Stimulated activated CD4-positive, alpha-beta T cell treated with anti-CD3 and anti-CD28 coated beads, TNF-alpha, amount 100 ng/mL, for 24 hours (primary cell): ENCODE data around the gene DENND2A.
"Not testable (repeated sequence)": the region's sequence is repeated elsewhere in the genome, so short reads cannot be mapped to it uniquely, and the experiment has no call there.

Experiments
- DNase-seq, 3 experiments: peaks; one replicate each; pipeline ENCODE4 v3.0.0-alpha.2; 2020; ENCODE audit warnings: low read depth in 3 of 3

Gene DENND2A

DNA sequence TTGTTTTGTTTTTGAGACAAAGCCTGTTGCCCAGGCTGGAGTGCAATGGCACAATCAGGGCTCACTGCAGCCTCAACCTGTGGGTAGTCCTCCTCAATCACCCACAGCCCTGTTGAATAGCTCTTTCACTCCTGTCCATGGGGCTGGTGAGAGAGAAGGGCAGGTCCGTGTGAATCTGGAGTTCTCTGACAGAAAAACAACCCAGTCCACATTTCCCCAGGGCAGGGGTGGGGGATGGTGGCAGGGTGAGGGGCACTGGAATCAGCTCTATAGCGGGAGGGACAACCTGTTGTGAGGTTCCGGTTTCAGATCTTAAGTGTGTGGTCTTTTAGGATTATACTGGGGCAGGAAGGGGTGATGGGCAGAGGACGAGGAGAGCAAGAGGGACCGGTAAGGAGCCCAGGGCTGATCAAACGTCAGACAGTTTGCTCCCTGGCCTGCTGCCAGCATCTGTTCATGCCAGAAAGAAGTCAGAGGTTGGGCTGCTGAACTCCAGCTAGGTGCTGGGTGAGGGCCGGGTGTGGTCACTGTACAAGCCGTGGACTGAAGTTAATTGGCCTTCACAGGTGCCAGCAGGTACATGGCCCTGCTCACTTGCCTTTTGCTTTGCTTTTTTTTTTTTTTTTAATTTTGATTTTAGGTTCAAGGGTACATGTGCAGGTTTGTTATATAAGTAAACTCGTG, 128.2 kb downstream of the DENND2A start:
- no peak for DNase-seq

DNA sequence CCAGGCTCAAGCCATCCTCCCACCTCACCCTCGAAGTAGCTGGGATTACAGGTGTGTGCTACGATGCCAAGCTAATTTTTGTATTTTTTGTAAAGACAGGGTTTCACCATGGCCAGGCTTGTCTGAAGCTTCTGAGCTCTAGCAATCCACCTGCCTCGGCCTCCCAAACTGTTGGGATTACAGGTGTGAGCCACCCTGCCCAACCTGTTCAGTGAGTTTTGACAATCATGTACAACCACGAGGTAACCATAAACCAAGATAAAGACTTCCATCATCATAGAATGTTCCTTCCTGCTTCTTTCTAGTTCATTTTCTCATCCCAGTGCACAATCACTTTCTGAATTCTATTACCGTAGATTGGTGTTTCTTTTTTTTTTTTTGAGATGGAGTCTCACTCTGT, 130.8 kb downstream of the DENND2A start:
- DNase-seq = no peak

DNA sequence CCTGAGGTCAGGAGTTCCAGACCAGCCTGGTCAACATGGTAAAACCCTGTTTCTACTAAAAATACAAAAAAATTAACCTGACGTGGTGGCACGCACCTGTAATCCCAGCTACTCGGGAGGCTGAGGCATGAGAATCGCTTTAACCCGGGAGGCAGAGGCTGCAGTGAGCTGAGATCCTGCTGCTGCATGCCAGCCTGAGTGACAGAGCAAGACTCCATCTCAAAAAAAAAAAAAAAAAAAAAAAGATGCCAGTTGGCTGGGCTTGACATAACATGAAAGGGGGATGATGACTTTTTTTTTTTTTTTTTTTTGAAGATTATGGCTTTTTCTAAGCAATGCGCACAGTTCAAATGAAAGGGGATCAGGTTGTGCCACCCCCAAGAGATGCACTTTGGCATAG, 133.1 kb downstream of the DENND2A start:
- not testable (repeated sequence) for DNase-seq

DNA sequence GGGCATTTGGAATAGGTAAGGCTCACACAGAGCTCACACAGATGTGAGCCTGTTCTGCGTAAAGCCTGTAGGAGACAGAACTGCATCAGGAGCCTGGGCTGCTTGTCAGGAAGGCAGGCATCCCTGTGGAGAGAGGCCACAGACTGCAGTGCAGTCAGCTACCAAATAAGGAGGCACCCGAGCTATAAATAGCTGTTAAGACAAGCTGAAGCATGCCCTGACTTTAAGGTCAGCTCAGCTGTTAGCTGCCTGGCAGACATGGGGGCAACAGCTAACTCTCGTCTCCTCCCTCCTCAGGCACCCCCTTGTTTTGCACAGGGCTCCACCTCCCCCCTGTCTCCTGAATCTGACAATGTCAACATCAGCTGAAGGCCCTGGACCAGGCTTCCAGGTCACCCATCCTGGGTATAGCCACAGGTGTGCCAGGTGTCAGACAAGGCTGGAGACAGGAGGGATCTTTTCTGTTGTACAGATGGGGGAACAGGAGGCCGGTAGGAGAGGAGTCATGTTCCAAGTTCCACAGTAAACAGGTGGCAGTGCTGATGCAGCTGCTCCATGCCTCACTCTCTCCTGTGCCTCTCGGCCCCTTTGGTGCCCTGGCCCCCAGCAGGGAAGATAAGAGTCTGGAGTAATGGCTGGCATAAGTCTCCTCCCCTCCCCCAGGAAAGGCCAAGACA, 133.7 kb downstream of the DENND2A start:
- DNase-seq = no peak

DNA sequence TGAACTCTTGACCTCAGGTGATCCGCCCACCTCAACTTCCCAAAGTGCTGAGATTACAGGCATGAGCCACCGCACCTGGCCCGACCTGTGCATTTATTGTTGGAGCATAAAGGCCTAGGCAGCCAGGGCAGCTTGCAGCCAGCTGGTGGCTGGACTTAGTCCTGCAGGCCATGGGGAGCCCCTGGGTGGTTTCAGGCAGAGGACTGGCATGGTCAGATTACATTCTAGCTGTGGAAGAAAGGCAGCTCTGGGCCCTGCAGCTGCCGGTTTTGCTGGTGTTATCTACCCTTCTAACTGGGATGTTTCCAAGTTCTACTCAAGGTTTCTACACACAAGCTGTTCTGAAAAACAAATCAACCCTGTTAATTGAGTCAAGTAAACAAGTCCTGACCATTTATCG, 138.6 kb downstream of the DENND2A start:
- no peak for DNase-seq

DNA sequence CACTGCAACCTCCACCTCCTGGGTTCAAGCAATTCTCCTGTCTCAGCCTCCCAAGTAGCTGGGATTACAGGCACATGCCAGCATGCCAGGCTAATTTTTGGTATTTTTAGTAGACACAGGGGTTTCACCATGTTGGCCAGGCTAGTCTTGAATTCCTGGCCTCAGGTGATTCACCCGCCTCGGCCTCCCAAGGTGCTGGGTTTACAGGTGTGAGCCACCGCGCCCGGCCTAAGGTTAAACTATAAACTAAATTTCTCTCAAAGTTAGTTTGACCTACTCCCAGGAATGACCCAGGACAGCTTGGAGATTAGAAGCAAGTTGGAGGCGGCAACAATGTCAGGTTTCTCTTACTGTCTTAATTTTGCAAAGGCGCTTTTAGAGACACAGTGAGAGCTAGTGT, 142.8 kb downstream of the DENND2A start:
- not testable (repeated sequence) for DNase-seq

DNA sequence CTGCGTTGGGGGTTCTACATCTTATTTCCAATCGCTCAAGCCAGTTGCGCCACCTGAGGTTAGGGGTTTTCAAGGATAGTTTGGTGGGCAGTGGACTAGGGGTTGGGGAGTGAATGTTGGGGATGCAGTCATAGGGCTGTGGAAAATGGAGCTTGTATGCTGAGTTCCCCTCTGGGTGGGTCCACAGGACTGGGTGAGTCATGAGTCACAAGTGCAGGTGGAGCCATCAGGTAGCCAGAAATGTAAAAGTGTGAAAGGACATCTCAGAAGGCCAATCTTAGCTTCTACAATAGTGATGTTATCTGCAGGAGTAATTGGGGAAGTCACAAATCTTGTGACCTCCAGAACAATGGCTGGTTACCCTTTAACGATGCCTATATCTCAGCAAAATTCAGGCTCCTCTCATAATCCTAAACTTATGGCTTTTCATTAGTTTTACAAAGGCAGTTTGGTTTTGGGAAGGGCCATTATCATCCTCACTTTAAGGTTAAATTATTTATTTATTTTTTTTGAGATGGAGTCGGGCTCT, 143.3 kb downstream of the DENND2A start:
- no peak for DNase-seq

DNA sequence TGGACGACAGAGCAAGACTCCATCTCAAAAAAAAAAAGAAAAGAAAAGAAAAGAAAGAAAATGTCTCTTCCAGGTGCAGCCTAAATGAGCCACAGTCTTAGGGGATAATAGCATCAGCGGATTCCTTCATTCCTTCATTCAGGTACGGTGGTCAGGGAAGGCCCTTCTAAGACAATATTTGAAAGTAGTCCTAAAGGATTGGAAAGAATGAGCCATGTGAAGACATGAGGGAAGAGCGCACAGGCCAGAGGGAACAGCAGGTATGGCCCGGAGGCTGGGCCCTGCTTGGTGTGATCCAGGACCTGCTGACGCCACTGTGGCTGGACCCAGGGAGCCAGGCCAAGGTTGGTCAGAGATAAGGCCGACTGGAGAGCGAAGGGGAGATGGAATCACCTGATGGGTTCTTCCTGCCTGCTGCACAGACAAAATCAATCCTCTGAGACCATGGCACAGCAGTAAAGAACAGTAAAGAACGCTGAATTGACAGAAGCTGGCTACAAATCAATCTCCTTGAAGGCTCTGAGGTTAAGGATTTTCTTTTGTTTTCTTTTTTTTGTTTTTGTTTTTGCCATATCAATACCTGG, 145.0 kb downstream of the DENND2A start:
- no peak for DNase-seq

DNA sequence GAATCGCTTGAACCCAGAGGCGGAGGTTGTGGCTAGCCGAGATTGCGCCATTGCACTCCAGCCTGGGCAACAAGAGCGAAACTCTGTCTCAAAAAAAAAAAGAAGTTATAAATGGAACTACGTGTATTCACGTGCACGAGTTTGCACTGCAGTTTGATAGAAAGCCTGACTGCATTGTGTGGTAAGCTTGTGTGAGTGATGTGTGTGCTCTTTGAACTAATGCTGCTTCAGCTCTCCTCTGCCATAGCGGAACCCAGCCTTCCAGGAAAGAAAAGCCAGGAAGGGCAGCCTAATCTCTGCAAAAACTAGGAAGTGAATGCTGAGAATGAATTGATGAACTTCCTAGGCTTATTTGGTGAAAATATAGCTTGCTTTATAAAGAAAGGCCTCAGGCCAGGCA, 145.7 kb downstream of the DENND2A start:
- DNase-seq = no peak

DNA sequence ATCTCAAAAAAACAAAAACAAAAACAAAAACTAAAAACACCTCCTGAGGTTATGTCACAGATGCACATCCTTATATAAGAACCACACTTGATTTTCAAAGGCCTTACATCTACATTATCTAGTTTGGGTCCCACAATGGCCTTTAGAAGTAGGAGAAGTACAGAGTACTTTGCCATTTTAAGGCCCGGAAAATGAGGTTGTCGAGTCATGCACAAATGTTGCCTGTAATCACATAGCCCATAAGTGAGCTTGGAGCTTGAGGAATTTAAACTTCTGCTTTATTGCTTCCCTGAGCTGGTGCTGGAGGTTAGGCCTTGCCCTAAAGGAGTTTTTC, 151.6 kb downstream of the DENND2A start:
- no peak for DNase-seq

DNA sequence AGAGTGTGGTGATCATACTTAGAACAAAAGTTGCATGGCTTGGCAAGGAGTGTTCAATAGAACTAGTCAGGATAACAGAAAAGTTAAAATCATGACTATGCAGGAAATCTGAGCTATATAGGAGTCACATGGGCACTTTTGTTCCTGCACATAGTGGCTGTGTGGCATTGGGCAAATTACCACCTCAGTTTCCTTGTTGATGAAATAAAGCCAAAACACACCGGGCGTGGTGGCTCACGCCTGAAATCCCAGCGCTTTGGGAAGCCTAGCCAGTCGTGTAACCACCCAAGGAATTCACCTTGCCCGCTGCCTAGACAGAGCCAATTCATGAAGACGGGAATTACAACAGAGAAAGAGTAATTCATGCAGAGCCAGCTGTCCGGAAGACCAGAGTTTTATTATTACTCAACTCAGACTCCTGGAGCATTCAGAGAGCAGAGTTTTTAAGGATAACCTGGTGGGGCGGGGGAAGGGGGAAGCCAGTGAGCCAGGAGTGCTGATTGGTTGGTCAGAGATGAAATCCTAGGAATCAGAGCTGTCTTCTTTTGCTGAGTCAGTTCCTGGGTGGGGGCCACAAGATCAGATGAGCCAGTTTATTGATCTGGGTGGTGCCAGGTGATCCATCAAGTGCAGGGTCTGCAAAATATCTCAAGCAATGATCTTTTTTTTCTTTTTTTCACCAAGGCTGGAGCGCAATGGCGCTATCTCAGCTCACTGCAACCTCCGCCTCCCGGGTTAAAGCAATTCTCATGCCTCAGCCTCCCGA, 154.9 kb downstream of the DENND2A start:
- DNase-seq = no peak

DNA sequence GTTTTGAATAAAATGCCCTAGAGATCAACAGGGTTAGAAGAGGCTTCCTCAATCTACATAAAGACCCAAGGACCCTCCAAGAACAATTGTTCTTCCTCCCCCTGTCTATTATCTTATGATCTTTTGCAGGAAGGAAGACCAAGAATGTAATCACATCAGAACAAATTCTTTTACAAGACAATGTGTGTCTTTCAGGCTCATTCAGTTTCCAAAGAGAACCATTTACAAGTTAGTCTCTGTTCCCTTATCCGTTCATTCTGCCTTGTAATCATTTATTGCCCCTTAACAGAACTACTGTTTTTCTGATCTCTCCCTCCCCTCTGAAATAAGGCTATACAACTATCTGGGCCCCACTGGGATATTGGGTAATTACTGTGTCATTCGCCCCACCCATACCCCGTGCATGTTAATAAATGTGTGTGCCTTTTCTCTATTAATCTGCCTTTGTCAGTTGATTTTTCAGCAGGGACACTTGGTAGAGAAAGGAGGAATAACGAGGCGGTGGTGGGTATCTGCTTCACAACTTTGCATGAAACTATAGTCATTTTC, 155.6 kb downstream of the DENND2A start:
- no peak for DNase-seq

DNA sequence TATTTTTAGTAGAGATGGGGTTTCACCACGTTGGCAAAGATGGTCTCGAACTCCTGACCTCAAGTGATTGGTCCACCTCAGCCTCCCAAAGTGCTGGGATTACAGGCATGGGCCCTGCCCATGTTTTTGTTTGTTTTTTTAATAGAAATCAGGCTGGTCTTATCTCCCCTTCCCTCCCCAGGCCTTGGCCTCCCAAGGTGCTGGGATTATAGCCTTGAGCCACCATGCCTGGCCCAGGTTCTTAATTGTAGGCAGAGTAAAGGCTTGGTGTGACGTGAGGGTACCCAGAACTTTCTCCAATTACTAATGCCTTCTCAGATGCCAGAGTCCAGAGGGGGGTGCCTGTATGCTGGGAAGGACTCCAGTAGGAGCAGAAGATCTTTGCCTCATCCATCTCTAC, 156.1 kb downstream of the DENND2A start:
- DNase-seq = no peak

DNA sequence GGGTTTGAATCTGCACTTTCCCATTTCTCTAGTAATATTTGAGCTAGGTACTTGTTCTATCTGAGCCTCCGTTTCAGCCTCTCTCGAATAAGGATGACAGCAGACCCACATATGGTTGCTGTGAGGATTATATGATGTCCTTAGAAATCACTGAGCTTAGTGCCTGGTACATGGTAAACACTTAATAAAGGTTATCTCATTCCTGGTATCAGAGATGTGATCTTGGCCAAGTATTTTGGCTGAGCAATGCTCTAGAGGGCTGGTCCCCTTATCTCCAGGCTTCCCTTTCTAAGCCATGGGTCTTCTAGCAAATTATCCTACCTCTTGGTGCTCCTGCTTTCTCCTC, 160.9 kb downstream of the DENND2A start:
- no peak for DNase-seq

DNA sequence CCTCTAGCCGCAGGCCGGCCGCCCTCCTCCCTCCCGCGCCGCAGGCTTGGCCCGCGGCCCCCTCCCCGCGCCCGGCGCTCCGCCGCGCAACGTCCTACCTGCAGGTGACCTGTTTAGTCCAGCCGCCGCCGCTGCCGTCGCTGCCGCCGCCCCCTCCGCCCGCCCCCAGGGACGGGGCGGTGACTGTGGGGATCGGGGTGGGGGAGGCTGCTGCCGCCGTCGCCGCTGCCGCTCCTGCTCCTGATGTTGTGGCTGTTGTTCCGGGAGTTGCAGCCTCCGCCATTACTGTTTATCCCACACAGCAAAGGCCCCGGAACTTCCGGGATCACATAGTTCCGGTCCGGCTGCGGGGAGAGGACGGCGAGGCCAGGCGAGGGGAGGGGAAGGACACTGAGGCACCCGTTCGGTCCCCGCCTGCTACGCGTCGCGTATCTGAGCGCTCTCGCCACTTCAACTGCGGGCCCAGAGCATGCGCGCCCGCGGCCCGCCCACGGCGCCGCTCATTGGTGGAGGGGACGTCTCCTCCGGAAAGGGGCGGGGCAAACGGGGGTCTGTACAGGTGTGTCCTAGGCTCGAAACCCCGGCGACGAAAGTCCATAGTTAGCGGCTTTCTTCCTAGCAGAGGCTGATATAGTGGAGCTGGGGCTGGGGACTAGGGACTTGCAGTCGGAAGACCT, 161.4 kb downstream of the DENND2A start, which contains the start of gene MKRN1:
Gene MKRN1, minus strand, starts transcription at position 444 of the 677 bp plus-strand sequence. Its CDS starts 161 bp downstream, at position 283.
- peak; percentile 87 to 94 (median 88) for DNase-seq

DNA sequence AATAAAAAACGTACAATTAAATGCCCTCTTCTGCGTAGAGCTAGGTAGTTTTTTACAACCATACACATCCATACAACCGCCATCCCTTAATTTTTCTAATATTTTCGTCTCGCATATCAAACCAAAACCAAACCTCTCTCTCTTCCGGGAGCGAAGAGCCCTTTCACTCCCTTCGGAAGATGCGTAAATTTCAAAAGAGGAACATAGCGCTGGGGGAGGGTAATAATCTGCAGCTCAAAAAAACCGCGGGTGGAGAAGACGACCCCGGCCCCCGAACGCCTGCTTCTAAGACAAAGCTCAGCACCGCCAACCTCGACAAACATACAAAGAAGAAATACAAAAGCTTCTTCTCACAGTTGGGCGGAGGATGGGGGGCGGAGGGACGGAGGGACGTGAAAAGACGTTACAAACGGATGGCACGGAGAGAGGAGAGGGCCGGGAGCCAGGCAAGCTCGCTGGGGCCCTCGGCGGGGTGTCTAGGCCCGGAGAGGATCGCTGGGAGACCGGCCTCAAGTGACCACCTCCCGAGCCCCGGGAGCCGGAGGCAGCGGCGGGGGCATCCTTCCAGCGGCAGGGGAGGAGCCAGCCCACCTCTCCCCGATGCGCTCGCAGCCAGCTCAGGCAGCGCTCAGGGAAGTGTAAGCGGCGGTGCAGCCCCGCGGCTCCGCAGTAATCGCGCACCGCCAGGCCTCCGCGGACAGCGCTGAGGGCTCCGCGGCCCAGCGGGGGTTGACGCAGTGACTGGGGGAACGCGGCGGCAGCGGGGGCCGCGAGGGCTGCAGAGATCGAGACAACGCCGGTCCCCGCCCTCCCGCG, 162.2 kb downstream of the DENND2A start:
- peak; percentile 14 to 25 (median 19) for DNase-seq

DNA sequence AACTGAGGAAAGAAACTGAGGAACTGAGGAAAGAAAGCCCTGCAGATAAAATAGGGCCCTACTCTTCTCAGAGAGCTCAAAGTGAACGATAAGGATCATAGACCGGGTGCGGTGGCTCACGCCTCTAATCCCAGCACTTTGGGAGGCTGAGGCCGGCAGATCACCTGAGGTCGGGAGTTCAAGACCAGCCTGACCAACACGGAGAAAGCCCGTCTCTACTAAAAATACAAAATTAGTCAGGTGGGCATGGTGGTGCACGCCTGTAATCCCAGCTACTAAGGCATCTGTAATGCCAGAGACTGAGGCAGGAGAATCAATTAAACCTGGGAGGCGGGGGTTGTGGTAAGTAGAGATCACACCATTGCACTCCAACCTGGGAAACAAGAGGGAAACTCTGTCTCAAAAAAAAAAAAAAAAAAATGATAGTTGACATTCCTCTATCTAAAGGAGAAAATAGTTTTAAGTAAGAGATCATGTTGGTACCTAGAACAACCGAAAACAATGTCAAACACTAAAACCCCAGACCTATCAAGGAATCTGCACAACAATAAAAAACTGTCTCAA, 163.8 kb downstream of the DENND2A start:
- no peak for DNase-seq

DNA sequence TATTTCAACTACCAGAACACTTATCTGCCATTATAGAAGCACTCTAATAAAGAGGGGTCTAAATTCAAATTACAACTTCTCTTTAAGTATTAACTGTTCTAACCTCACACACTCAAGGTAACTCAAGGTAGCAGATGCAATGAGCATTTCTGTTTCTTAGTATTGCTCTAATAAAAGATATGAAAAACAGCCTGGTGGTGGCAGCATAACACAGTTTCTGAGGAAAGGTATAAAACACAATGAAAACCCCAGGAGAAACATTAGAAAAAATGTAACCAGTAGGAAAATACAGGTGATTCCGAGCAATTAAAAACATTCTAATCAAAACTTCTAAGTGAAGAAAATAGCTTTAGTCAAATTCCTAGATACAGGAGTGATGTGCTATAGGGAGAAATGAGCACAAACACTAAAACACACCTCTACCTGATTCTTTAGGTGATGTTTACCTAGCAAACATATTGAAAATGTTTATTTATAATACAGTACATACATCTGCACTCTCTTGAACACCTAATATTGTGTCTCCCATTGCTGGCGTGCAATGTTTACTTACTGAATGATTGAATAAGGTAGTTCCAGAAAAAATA, 164.8 kb downstream of the DENND2A start:
- DNase-seq = peak in 2 of 3 experiments; percentile 11 to 25
